GM12878 (cell line): ENCODE results near the gene BCL2L13. TPM values are rescaled to one million over a fixed set of nuclear protein-coding genes. Genes with fewer than 3 reads are reported as not detected.

Experiments used
- ATAC-seq: fragments of 200-7000 bp; cut with Tn5 transposase; 3 replicates; pipeline ENCODE4 v1.9.1; 2020; ENCODE audit warnings: mild to moderate bottlenecking, moderate library complexity
- BruUV-seq: library from RNA; stranded (reverse); fragments of 400-500 nt; replicated peaks from 2 replicates; lab custom pipeline; 2021; lab: Mats Ljungman, UMichigan
- CTCF ChIA-PET: fragments of 300-600 bp; sonication (Branson Sonifier 250); formaldehyde crosslinking; extraction: SDS; loops from one replicate; lab custom pipeline; 2021; ENCODE audit warnings: inconsistent platforms; lab: Yijun Ruan, JAX
- POLR2A ChIA-PET: fragments of 350-600 bp; formaldehyde crosslinking; extraction: SDS; loops from one replicate; lab custom pipeline; 2021; ENCODE audit warnings: inconsistent platforms; lab: Charles Lee
- RAD21 ChIA-PET: fragments of 300-600 bp; sonication (Branson Sonifier 250); formaldehyde crosslinking; loops from one replicate; lab custom pipeline; 2023; ENCODE audit warnings: antibody characterized with exemption; ENCODE audit not compliant: unreplicated experiment; lab: Charles Lee
- SMC1A ChIA-PET: fragments of 300-600 bp; sonication (Branson Sonifier 250); formaldehyde crosslinking; loops from one replicate; lab custom pipeline; 2023; ENCODE audit not compliant: unreplicated experiment, uncharacterized antibody; lab: Charles Lee
- DNase-seq: peaks from one replicate; pipeline ENCODE4 v3.0.0-alpha.2; 2011; ENCODE audit warnings: low read depth, low spot score
- FAIRE-seq: peaks from 3 replicates; lab custom pipeline; 2011; peaks lifted over from hg19 to GRCh38; lab: Jason Lieb, UNC
- H2AFZ ChIP-seq: 2 replicates; pipeline ENCODE4 v1.6.0; 2011; ENCODE audit warnings: low read depth, low read length, control low read depth; ENCODE audit not compliant: control insufficient read depth
- H3K27ac ChIP-seq: 2 replicates; pipeline ENCODE4 v1.5.1; 2011; ENCODE audit warnings: control low read depth; ENCODE audit not compliant: control insufficient read depth, insufficient read depth
- H3K27me3 ChIP-seq, 2 experiments: replicated peaks in 1 of 2; 2 replicates each; pipeline versions ENCODE4 v1.6.0 to v1.6.1; 2011; ENCODE audit warnings: low read length in 1 of 2; ENCODE audit not compliant: control insufficient read depth in 2 of 2, insufficient read depth in 2 of 2
- H3K36me3 ChIP-seq, 2 experiments: 2 replicates each; pipeline ENCODE4 v1.5.1; 2011; ENCODE audit warnings: low read length in 1 of 2; ENCODE audit not compliant: control insufficient read depth in 2 of 2, insufficient read depth in 2 of 2
- H3K4me1 ChIP-seq: 2 replicates; pipeline ENCODE4 v1.6.1; 2011; ENCODE audit warnings: mild to moderate bottlenecking, low read length, moderate library complexity, mixed read lengths; ENCODE audit not compliant: control insufficient read depth, insufficient read depth
- H3K4me2 ChIP-seq: 2 replicates; pipeline ENCODE4 v1.6.0; 2011; ENCODE audit warnings: control low read depth; ENCODE audit not compliant: control insufficient read depth, insufficient read depth
- H3K4me3 ChIP-seq: fragments of 200-600 bp; sonication (generic); 2 replicates; pipeline ENCODE4 v1.5.1; 2016
- H3K79me2 ChIP-seq: 2 replicates; pipeline ENCODE4 v1.6.0; 2011; ENCODE audit warnings: low read length; ENCODE audit not compliant: control insufficient read depth, insufficient read depth
- H3K9ac ChIP-seq: 2 replicates; pipeline ENCODE4 v1.8.0; 2011; ENCODE audit warnings: low read length, control low read depth, mixed read lengths; ENCODE audit not compliant: control insufficient read depth, insufficient read depth
- H3K9me3 ChIP-seq: replicated peaks from 3 replicates; pipeline ENCODE4 v1.5.1; 2011; ENCODE audit warnings: mild to moderate bottlenecking, low read length; ENCODE audit not compliant: control insufficient read depth, insufficient read depth
- H4K20me1 ChIP-seq: 2 replicates; pipeline ENCODE4 v1.6.0; 2011; ENCODE audit not compliant: control insufficient read depth, insufficient read depth
- BMI1 ChIP-seq: fragments of 450-650 bp; IDR thresholded peaks from 2 replicates; pipeline ENCODE4 v1.6.1; 2016; ENCODE audit warnings: mild to moderate bottlenecking, moderate library complexity, borderline replicate concordance
- CBX3 ChIP-seq: fragments of 200-600 bp; sonication (generic); IDR thresholded peaks from 2 replicates; pipeline ENCODE4 v1.6.1; 2016; ENCODE audit warnings: low read depth, borderline replicate concordance
- EED ChIP-seq: sonication (generic); IDR thresholded peaks from 2 replicates; pipeline ENCODE4 v1.6.1; 2016; ENCODE audit warnings: antibody characterized with exemption, low read depth
- KLF5 ChIP-seq: fragments of 450-650 bp; IDR thresholded peaks from 2 replicates; pipeline ENCODE4 v1.6.1; 2014; ENCODE audit warnings: mild to moderate bottlenecking; ENCODE audit not compliant: partially characterized antibody
- MEF2A ChIP-seq: IDR thresholded peaks from 2 replicates; pipeline ENCODE4 v1.6.1; 2011; ENCODE audit warnings: low read depth, mild to moderate bottlenecking, low read length, moderate library complexity; ENCODE audit not compliant: insufficient read depth
- MYC ChIP-seq: IDR thresholded peaks from 2 replicates; pipeline ENCODE4 v1.6.1; 2011; ENCODE audit warnings: mild to moderate bottlenecking, low read length, moderate library complexity, inconsistent platforms; ENCODE audit not compliant: insufficient read depth, insufficient replicate concordance, insufficient read length, severe bottlenecking
- POLR2A ChIP-seq: IDR thresholded peaks from 2 replicates; pipeline ENCODE4 v1.6.1; 2011; ENCODE audit warnings: low read depth, mild to moderate bottlenecking, low read length
- POU2F2 ChIP-seq: IDR thresholded peaks from 3 replicates; pipeline ENCODE4 v1.6.1; 2011; ENCODE audit warnings: low read depth, mild to moderate bottlenecking, low read length, borderline replicate concordance
- RB1 ChIP-seq: fragments of 450-650 bp; formaldehyde crosslinking; IDR thresholded peaks from 2 replicates; pipeline ENCODE4 v1.6.1; 2017; ENCODE audit warnings: mild to moderate bottlenecking, borderline replicate concordance
- REST ChIP-seq: IDR thresholded peaks from 2 replicates; pipeline ENCODE4 v1.6.1; 2012; ENCODE audit warnings: mild to moderate bottlenecking, low read depth, low read length
- RUNX3 ChIP-seq: IDR thresholded peaks from 2 replicates; pipeline ENCODE4 v1.6.1; 2012; ENCODE audit warnings: low read length, inconsistent platforms
- YY1 ChIP-seq: IDR thresholded peaks from 2 replicates; pipeline ENCODE4 v1.6.1; 2011; ENCODE audit warnings: low read depth, mild to moderate bottlenecking, low read length
- WGBS: methylation state at CpG from one replicate; pipeline ENCODE4 v1.1.6; 2016; ENCODE audit warnings: low lambda C conversion rate; ENCODE audit not compliant: insufficient replicate concordance, insufficient coverage; ENCODE audit errors: missing lambda C conversion rate; 5-methylcytosine and 5-hydroxymethylcytosine counted together
- in situ Hi-C: fragments of 300-500 bp; cut with MboI; formaldehyde crosslinking; loops from 9 replicates; pipeline ENCODE4 v1.14.3; 2018; ENCODE audit warnings: mixed read lengths
- intact Hi-C: fragments of 100-400 bp; cut with micrococcal nuclease; formaldehyde crosslinking; loops from one replicate; pipeline ENCODE4 v1.14.2; 2022; ENCODE audit not compliant: unreplicated experiment
- polyA plus RNA-seq, 11 experiments: library from polyadenylated mRNA; depleted of rRNA in 4 of 11; unstranded in 6 of 11; stranded (reverse) in 5 of 11; fragments of >200 nt; fragmentation: Nextera tagmentation in 4 of 11; fragmentation: Illumina TruSeq in 1 of 11; extraction: Ambion mirVana in 4 of 11; extraction: Trizol in 1 of 11; gene quantifications; 1 replicate in 1 of 11; 2 replicates in 10 of 11; pipeline versions ENCODE4 v1.2.1 to v1.2.3, GENCODE V29; 2011 to 2016; ENCODE audit warnings: inconsistent platforms in 2 of 11, missing spikeins in 2 of 11, low read depth in 1 of 11
- total RNA-seq, 4 experiments: library from RNA; depleted of rRNA in 3 of 4; stranded (reverse); fragments of >200 nt in 3 of 4; fragmentation: Illumina TruSeq in 1 of 4; extraction: Trizol in 1 of 4; gene quantifications; 2 replicates each; pipeline versions ENCODE4 v1.2.1 to v1.2.3, GENCODE V29; 2013 to 2021
- TF ChIP-seq, protein P1 (sequence below): fragments of 450-650 bp; IDR thresholded peaks from 2 replicates; pipeline ENCODE4 v1.6.1; 2018; ENCODE audit warnings: mild to moderate bottlenecking, low read depth, moderate library complexity; ENCODE audit not compliant: partially characterized antibody

BCL2L13 gene
- total and polyA plus RNA-seq, 10 of the 15 experiments (the other 5 are each of a cell fraction or from before 2014, with no cell fraction given) = 18.6 to 30.6 (median 28.2) TPM

DNA sequence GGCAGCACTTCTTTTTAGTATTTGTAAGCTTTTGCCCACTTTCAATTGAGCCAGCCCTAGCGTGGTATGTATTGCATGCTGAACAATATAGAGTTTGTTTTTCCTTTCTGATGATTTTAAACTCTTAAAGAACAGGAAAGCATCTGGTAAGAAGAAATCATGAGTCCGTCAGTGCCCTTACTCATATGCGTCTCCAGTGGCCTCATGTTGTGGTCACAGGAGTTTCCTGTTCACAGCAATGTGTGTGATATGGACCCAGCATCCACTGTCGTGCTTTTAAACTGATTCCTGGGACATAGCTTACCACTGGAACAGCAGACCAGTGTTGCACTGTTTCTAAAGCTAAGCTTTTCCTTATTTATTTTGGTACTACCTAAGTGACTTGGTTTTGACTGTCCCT is 95.6 kb downstream of the BCL2L13 start:
- TF ChIP-seq BMI1 (no peak), RUNX3 (peak; percentile 85), KLF5 (no peak), YY1 (no peak), RB1 (no peak), MEF2A (no peak), MYC (no peak), POLR2A (no peak), POU2F2 (no peak), EED (0 out of 2 replicates have a peak, but pooled peaks have one; percentile 21), CBX3 (no peak), REST (no peak)
- TF ChIP-seq, protein P1, sequence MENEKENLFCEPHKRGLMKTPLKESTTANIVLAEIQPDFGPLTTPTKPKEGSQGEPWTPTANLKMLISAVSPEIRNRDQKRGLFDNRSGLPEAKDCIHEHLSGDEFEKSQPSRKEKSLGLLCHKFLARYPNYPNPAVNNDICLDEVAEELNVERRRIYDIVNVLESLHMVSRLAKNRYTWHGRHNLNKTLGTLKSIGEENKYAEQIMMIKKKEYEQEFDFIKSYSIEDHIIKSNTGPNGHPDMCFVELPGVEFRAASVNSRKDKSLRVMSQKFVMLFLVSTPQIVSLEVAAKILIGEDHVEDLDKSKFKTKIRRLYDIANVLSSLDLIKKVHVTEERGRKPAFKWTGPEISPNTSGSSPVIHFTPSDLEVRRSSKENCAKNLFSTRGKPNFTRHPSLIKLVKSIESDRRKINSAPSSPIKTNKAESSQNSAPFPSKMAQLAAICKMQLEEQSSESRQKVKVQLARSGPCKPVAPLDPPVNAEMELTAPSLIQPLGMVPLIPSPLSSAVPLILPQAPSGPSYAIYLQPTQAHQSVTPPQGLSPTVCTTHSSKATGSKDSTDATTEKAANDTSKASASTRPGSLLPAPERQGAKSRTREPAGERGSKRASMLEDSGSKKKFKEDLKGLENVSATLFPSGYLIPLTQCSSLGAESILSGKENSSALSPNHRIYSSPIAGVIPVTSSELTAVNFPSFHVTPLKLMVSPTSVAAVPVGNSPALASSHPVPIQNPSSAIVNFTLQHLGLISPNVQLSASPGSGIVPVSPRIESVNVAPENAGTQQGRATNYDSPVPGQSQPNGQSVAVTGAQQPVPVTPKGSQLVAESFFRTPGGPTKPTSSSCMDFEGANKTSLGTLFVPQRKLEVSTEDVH = no peak
- TF ChIP-seq, all 136 proteins: peak for 2
- peak; percentile 74 for ATAC-seq
- CTCF ChIA-PET = interaction anchor here (1.4 to 2.8 kb wide), 3 partner anchors 8 to 176 kb away, joined by 5 to 8 read pairs (median 7); no protein-coding TSS in a partner anchor
- Histone ChIP-seq H2AFZ (no peak overlapping the region), H3K36me3 (peaks cover 18 to 23% of the 10 kb centered on the region in 2 experiments), H3K79me2 (no peaks in the 10 kb centered on the region), H4K20me1 (no peaks in the 10 kb centered on the region; the same call in 1 of the 2 replicates), H3K27me3 (no peaks in the 10 kb centered on the region), H3K9me3 (no peaks in the 10 kb centered on the region), H3K4me2 (no peak overlapping the region), H3K4me1 (no peaks in the 10 kb centered on the region), H3K4me3 (no peak overlapping the region), H3K9ac (no peak overlapping the region), H3K27ac (no peak overlapping the region)
- SMC1A ChIA-PET = interaction anchor here (1.1 kb wide), 1 partner anchor 28 kb away, joined by 3 read pairs; no protein-coding TSS in a partner anchor
- RAD21 ChIA-PET = no interaction called here
- FAIRE-seq = no peak
- peak; percentile 8 for DNase-seq
- BruUV-seq = no TSS peak
- intact Hi-C loops (no loop called here), in situ Hi-C loops (no loop called here)
- WGBS = 12% methylated on average over 4 of the region's 4 CpGs
- POLR2A ChIA-PET = no interaction called here
